Thyroid gland (tissue), 4 donors: ENCODE results near the gene EMP1.

Experiments used
- POLR2A ChIP-seq, 2 donors: fragments of 450-650 bp; IDR thresholded peaks; one replicate each; pipeline ENCODE4 v1.6.1; 2017; ENCODE audit warnings: antibody characterized with exemption in 2 of 2, mild to moderate bottlenecking in 2 of 2, moderate library complexity in 1 of 2
- TF ChIP-seq, protein P1 (sequence below), 6 experiments: fragments of 200-600 bp in 3 of 6; fragments of 450-650 bp in 3 of 6; sonication (generic) in 3 of 6; IDR thresholded peaks; one replicate each; pipeline ENCODE4 v1.5.1; 2016 to 2019; ENCODE audit warnings: antibody characterized with exemption in 6 of 6, mild to moderate bottlenecking in 2 of 6, inconsistent platforms in 1 of 6, moderate library complexity in 1 of 6

DNA sequence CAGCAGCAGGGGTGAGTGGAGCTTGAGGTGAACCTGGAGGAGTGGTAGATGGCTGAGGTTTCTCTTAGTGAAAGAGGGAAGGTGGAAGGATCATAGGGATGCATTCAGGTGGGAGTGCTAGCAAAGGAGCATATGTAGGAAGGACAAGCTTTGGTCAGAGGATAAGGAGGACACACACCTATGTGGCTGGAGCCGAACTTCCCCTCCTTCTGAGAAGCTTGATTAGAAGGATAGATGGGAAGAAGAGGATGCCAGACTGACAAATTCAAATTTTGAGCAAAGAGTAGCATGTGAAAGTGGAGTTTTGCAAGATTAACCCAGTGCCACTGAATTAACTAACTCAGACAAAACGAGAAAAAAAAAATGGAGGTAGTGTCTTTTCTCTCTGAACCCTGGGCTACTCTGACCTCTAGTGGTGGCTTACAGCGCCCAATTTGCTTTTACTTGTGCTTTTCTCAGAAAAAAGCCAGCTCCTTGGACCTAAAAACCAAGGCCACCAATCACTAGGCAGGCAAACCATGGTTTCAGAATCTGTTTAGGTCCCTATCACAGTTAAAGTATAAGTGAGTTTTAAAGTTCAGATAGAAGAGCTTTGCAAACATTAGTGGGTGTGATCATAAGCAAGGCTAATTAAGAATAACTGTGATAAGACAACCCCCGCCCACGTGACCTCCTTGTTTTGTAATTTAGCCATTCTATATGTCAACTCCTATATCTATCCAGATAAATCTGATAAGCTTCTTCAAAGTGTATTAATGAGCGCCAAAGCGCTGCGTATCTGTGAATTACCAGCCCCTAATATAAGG, 15.5 kb downstream of the EMP1 start:
- TF ChIP-seq, protein P1, sequence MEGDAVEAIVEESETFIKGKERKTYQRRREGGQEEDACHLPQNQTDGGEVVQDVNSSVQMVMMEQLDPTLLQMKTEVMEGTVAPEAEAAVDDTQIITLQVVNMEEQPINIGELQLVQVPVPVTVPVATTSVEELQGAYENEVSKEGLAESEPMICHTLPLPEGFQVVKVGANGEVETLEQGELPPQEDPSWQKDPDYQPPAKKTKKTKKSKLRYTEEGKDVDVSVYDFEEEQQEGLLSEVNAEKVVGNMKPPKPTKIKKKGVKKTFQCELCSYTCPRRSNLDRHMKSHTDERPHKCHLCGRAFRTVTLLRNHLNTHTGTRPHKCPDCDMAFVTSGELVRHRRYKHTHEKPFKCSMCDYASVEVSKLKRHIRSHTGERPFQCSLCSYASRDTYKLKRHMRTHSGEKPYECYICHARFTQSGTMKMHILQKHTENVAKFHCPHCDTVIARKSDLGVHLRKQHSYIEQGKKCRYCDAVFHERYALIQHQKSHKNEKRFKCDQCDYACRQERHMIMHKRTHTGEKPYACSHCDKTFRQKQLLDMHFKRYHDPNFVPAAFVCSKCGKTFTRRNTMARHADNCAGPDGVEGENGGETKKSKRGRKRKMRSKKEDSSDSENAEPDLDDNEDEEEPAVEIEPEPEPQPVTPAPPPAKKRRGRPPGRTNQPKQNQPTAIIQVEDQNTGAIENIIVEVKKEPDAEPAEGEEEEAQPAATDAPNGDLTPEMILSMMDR (IDR thresholded peaks at IDR 0.05): peak; percentile 40 to 86 (median 67)
- no peak for TF ChIP-seq POLR2A (IDR thresholded peaks at IDR 0.05)
